Lower leg skin (tissue), 4 donors: ENCODE measurements around the gene ANKHD1. TPM values are rescaled to one million over a fixed set of nuclear protein-coding genes. Genes with fewer than 3 reads are reported as not detected.

ENCODE experiments used
- DNase-seq, 2 donors: peaks; one replicate each; pipeline ENCODE4 v3.0.0-alpha.2; 2019; ENCODE audit warnings: low spot score in 2 of 2
- H3K4me3 ChIP-seq: fragments of 200-600 bp; sonication (generic); 2 replicates; pipeline ENCODE4 v1.5.1; 2017; ENCODE audit warnings: mild to moderate bottlenecking, low read depth; ENCODE audit not compliant: poor library complexity, severe bottlenecking
- CTCF ChIP-seq, 3 donors: fragments of 450-650 bp; IDR thresholded peaks; one replicate each; pipeline ENCODE4 v1.5.1; 2016; ENCODE audit warnings: antibody characterized with exemption in 3 of 3, mild to moderate bottlenecking in 3 of 3, moderate library complexity in 2 of 3
- POLR2A ChIP-seq, 2 donors: fragments of 450-650 bp; IDR thresholded peaks; one replicate each; pipeline ENCODE4 v1.6.1; 2016 to 2017; ENCODE audit warnings: antibody characterized with exemption in 2 of 2, mild to moderate bottlenecking in 1 of 2, moderate library complexity in 1 of 2
- WGBS, 2 donors: methylation state at CpG; one replicate each; pipeline ENCODE4 v1.1.5; 2018; 5-methylcytosine and 5-hydroxymethylcytosine counted together
- intact Hi-C: fragments of 100-400 bp; cut with DNase I; formaldehyde crosslinking; loops from one replicate; pipeline ENCODE4 v1.15.0; 2023; ENCODE audit warnings: low total_unique reads
- total RNA-seq, 4 donors: library from RNA; depleted of rRNA; stranded (reverse); fragments of >200 nt; gene quantifications; one replicate each; pipeline ENCODE4 v1.1.0, GENCODE V29; 2016

ANKHD1 gene
- total RNA-seq, 4 donors from 2014 or later, result 73.6 to 165 (median 101) TPM

- WGBS, 2 donors, result 89 to 93% methylated on average over 1 to 2 of the region's 2 CpGs
- TF ChIP-seq POLR2A (IDR thresholded peaks at IDR 0.05) (no peak), CTCF (IDR thresholded peaks at IDR 0.05) (no peak)
- H3K4me3 ChIP-seq, result no peak within 1 kb of the TSS
- intact Hi-C loops, result loop anchor here (10.0 kb wide), 1 partner anchor 275 kb away; the partner anchor contains the start of genes CD14 and TMCO6
- no peak for DNase-seq
Observed at GRCh38 chr5:140360101-140360500, 41.5 kb upstream of the ANKHD1 start, which contains the start of gene SLC4A9. Gene SLC4A9, plus strand, starts transcription at chr5:140360194. Its CDS starts 43 bp downstream, at chr5:140360237.

- no peak for DNase-seq
- H3K4me3 ChIP-seq, result no peak overlapping the region
- 65 to 80% methylated on average over 7 of the region's 7 CpGs for WGBS, 2 donors
- TF ChIP-seq CTCF (IDR thresholded peaks at IDR 0.05), result no peak
- no peak for TF ChIP-seq POLR2A (IDR thresholded peaks at IDR 0.05)
- intact Hi-C loops, result loop anchor here (10.0 kb wide), 1 partner anchor 274 kb away; the partner anchor contains the start of genes CD14 and TMCO6
Observed at GRCh38 chr5:140360681-140361479, 40.8 kb upstream of the ANKHD1 start.

- H3K4me3 ChIP-seq, result no peak overlapping the region
- TF ChIP-seq POLR2A (IDR thresholded peaks at IDR 0.05) (no peak), CTCF (IDR thresholded peaks at IDR 0.05) (no peak)
- intact Hi-C loops, result loop anchor here (10.0 kb wide), 1 partner anchor 273 kb away; the partner anchor contains the start of genes CD14 and TMCO6
- 86 to 89% methylated on average over 2 of the region's 2 CpGs for WGBS, 2 donors
- DNase-seq, result no peak
Observed at GRCh38 chr5:140361901-140362300, 39.7 kb upstream of the ANKHD1 start.

- DNase-seq, result no peak
- WGBS, 2 donors, result 80 to 83% methylated on average over 8 of the region's 8 CpGs
- no peak overlapping the region for H3K4me3 ChIP-seq
- intact Hi-C loops, result loop anchor here (10.0 kb wide), 1 partner anchor 272 kb away; the partner anchor contains the start of genes CD14 and TMCO6
- no peak for TF ChIP-seq CTCF (IDR thresholded peaks at IDR 0.05)
- TF ChIP-seq POLR2A (IDR thresholded peaks at IDR 0.05), result no peak
Observed at GRCh38 chr5:140362311-140362710, 39.3 kb upstream of the ANKHD1 start.

- intact Hi-C loops, result loop anchor here (10.0 kb wide), 1 partner anchor 272 kb away; the partner anchor contains the start of genes CD14 and TMCO6
Observed at GRCh38 chr5:140362875-140363630, 38.6 kb upstream of the ANKHD1 start.

More at GRCh38 chr5:140362875-140363630, 38.6 kb upstream of the ANKHD1 start:
- TF ChIP-seq POLR2A (IDR thresholded peaks at IDR 0.05), result no peak
- peak in 2 of 3 donors; percentile 45 to 84 for TF ChIP-seq CTCF (IDR thresholded peaks at IDR 0.05)
- DNase-seq, result peak; percentile 59 to 95
- no peak overlapping the region for H3K4me3 ChIP-seq
- WGBS, 2 donors, result 13 to 15% methylated on average over 27 to 28 of the region's 29 CpGs
